Heart left ventricle (tissue), 16 donors: ENCODE measurements around the gene CREBBP. TPM values are rescaled to one million over a fixed set of nuclear protein-coding genes. Genes with fewer than 3 reads are reported as not detected.

ENCODE experiments used
- ATAC-seq, 4 donors: fragments of 200-7000 bp; cut with Tn5 transposase; one replicate each; pipeline ENCODE4 v1.9.1; 2020 to 2022; ENCODE audit warnings: moderate library complexity in 4 of 4, mild to moderate bottlenecking in 3 of 4, moderate number of reproducible peaks in 1 of 4
- DNase-seq, 5 donors: peaks; one replicate each; pipeline ENCODE4 v3.0.0-alpha.2; 2020
- H3K27ac ChIP-seq, 12 donors: fragments of 200-600 bp; sonication (generic) in 4 of 12; one replicate each; pipeline versions ENCODE4 v1.5.0 to v1.8.0; 2016 to 2022; ENCODE audit warnings: mild to moderate bottlenecking in 2 of 12
- H3K27me3 ChIP-seq, 9 donors: fragments of 200-600 bp; sonication (generic) in 2 of 9; one replicate each; pipeline versions ENCODE4 v1.5.1 to v1.8.0; 2016 to 2022; ENCODE audit warnings: mild to moderate bottlenecking in 3 of 9
- H3K36me3 ChIP-seq, 9 donors: fragments of 200-600 bp; sonication (generic) in 2 of 9; one replicate each; pipeline versions ENCODE4 v1.5.0 to v1.8.0; 2018 to 2022; ENCODE audit warnings: mild to moderate bottlenecking in 2 of 9
- H3K4me1 ChIP-seq, 12 donors: fragments of 200-600 bp; sonication (generic) in 4 of 12; one replicate each; pipeline versions ENCODE4 v1.5.0 to v1.8.0; 2016 to 2022; ENCODE audit warnings: mild to moderate bottlenecking in 3 of 12
- H3K4me3 ChIP-seq, 12 donors: fragments of 200-600 bp; sonication (generic) in 4 of 12; one replicate each; pipeline versions ENCODE4 v1.5.0 to v1.8.0; 2017 to 2022; ENCODE audit warnings: mild to moderate bottlenecking in 9 of 12, moderate library complexity in 4 of 12
- H3K9me3 ChIP-seq, 12 donors: fragments of 200-600 bp; sonication (generic) in 4 of 12; one replicate each; pipeline versions ENCODE4 v1.5.0 to v1.8.0; 2016 to 2022; ENCODE audit warnings: mild to moderate bottlenecking in 1 of 12
- POLR2A ChIP-seq, 2 donors: fragments of 450-650 bp; IDR thresholded peaks; one replicate each; pipeline ENCODE4 v1.6.1; 2017; ENCODE audit warnings: antibody characterized with exemption in 2 of 2, mild to moderate bottlenecking in 2 of 2, moderate library complexity in 2 of 2
- WGBS, 4 donors: extraction: QIAGEN DNeasy Blood & Tissue Kit in 2 of 4; methylation state at CpG; one replicate each; pipeline versions ENCODE4 v1.1.5 to v1.1.7; 2013 to 2018; 5-methylcytosine and 5-hydroxymethylcytosine counted together
- intact Hi-C, 10 donors: fragments of 100-400 bp; cut with DNase I; formaldehyde crosslinking; loops; one replicate each; pipeline versions ENCODE4 v1.11.1 to v1.14.2; 2022
- polyA plus RNA-seq, 2 donors: library from polyadenylated mRNA; stranded (reverse); fragments of 200-250 nt; gene quantifications; one replicate each; pipeline ENCODE4 v1.2.3, GENCODE V29; 2013
- total RNA-seq, 9 donors: library from RNA; depleted of rRNA in 2 of 9; stranded (reverse); fragments of >200 nt in 2 of 9; fragmentation: NEBNext Ultra II Directional in 3 of 9; extraction: Animal tissue kit (Norgen Biotek cat#: 25700) in 3 of 9; gene quantifications; one replicate each; pipeline versions ENCODE4 v1.1.0 to v1.2.4, GENCODE V29; 2016 to 2023
- TF ChIP-seq, protein P1 (sequence below), 12 donors: fragments of 200-600 bp; sonication (generic) in 4 of 12; IDR thresholded peaks; one replicate each; pipeline versions ENCODE4 v1.5.0 to v1.8.0; 2018 to 2022; ENCODE audit warnings: antibody characterized with exemption in 12 of 12, mild to moderate bottlenecking in 5 of 12
- donor health status: ischemic (EF 13 %, LVEDD 7.1; RV severe dilation, severe dysfunction).
- donor health status: healthy with polysubstance abuse.
- donor health status: DM: no; HTN: yes; CAD: no.
- donor health status: DM: no; HTN: no; CAD: no.
- donor health status: ischemic (EF 25% LVEDD 6.9; RV normal size, moderate dysfunction).
- donor health status: ischemic (EF 25% LVEDD 5.7; RV mildly dilated, moderate dysfunction).
- donor health status: healthy.
- donor health status: DM: yes; HTN: yes; CAD: no.
- donor health status: ischemic (EF 35%, LVEDD 5.7; RV mildly dilated, moderate dysfunction).
- donor health status: nonischemic (EF 11% LVEDD 7.7; RV severe dilation, severe dysfunction).
- donor health status: DM: yes; HTN: yes; CAD: no.
- donor health status: PGD.
- donor health status: ischemic (EF 29% LVEDD 5.4; RV normal size, mild dysfunction).
- donor health status: nonischemic (EF 23%, LVEDD 6.1; RV moderate dilation, normal function).

The CREBBP gene
- total and polyA plus RNA-seq, 11 donors: 17.1 to 77.6 (median 39.6) TPM

DNA sequence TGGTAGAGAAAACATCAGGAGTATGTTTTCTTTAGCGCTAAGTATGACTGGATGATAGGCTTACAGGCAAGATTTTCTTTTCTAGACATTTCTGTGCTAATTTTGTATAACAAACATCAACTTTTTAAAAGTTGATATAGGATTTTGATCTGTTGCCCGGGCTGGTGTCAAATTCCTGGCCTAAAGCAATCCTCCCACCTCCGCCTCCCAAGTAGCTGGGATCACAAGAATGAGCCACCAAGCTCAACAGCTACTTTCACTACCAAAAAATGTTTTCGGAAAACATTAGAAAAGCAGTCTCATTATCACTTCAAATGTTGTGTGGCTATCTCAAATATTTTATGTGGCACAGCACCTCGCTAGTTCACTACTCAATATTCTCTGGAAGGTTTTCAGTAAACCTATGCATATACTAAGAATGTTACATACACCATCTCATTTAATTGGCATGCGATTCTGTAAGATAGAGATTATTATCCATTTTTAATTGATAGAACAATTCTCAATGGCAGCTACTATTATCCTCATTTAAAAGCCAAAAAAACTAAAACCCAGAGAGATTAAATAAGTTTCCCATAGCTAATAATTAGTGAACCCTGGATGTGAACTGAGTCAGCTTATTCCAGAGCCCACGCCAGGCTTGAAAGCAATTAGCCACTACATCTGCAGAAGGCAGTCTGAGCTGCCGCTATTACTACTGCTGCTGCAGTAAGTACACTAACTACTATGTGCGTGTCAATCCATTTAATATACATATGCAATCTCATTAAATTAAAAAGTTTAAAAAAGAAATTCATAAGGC is 41.7 kb downstream of the CREBBP start:
- Histone ChIP-seq H3K27ac (no peak overlapping the region), H3K9me3 (no peaks in the 10 kb centered on the region), H3K27me3 (no peaks in the 10 kb centered on the region), H3K4me3 (no peak overlapping the region), H3K4me1 (peaks cover 0 to 59% (median 44%) of the 10 kb centered on the region in 12 donors), H3K36me3 (peaks cover 0 to 14% (median 2%) of the 10 kb centered on the region in 9 donors)
- ATAC-seq (no peak), DNase-seq (no peak)
- no peak for TF ChIP-seq POLR2A (IDR thresholded peaks at IDR 0.05)
- TF ChIP-seq, protein P1, sequence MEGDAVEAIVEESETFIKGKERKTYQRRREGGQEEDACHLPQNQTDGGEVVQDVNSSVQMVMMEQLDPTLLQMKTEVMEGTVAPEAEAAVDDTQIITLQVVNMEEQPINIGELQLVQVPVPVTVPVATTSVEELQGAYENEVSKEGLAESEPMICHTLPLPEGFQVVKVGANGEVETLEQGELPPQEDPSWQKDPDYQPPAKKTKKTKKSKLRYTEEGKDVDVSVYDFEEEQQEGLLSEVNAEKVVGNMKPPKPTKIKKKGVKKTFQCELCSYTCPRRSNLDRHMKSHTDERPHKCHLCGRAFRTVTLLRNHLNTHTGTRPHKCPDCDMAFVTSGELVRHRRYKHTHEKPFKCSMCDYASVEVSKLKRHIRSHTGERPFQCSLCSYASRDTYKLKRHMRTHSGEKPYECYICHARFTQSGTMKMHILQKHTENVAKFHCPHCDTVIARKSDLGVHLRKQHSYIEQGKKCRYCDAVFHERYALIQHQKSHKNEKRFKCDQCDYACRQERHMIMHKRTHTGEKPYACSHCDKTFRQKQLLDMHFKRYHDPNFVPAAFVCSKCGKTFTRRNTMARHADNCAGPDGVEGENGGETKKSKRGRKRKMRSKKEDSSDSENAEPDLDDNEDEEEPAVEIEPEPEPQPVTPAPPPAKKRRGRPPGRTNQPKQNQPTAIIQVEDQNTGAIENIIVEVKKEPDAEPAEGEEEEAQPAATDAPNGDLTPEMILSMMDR (IDR thresholded peaks at IDR 0.05): no peak
- WGBS, 4 donors: 81 to 88% (median 87%) methylated on average over 9 of the region's 9 CpGs
- intact Hi-C loops: no loop called here

DNA sequence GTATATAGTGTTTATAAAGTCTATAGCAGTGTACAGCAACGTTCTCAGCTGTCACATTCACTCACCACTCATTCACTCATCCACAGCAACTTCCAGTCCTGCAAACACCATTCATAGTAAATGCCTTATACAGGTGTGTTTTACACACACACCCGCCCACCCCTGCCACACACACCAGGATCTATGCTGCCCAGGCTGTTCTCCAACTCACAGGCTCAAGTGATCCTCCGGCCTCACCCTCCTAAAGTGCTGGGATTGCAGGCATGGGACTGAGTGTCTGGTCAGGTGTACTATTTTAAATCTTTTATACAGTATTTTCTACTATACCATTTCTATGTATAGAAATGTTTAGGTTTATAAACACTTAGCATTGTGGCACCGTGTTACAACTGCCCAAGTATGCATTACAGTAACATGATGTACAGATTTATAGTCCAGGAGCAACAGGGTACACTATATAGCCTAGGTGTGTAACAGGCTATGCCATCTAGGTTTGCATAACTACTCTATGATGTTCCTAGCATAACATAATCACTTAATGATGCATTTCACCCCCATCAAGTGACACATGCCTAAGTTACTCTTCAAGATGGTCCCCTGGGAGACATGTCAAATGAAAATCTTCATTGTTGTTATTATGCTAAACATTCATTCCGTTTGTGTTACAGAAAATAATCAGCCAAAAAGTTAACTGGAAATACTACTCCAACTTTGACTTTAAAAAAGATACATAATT is 42.5 kb downstream of the CREBBP start:
- intact Hi-C loops: no loop called here
- H3K27ac ChIP-seq: no peak overlapping the region
- TF ChIP-seq, protein P1 (IDR thresholded peaks at IDR 0.05): no peak
- H3K4me3 ChIP-seq: no peak overlapping the region
- H3K4me1 ChIP-seq: peaks cover 0 to 55% (median 39%) of the 10 kb centered on the region in 12 donors
- H3K27me3 ChIP-seq: no peaks in the 10 kb centered on the region
- H3K36me3 ChIP-seq: peaks cover 0 to 14% (median 2%) of the 10 kb centered on the region in 9 donors
- ATAC-seq (no peak), DNase-seq (no peak)
- H3K9me3 ChIP-seq: peaks cover 0 to 7% (median 3%) of the 10 kb centered on the region in 12 donors
- WGBS, 4 donors: 63 to 67% (median 64%) methylated on average over 5 of the region's 5 CpGs

DNA sequence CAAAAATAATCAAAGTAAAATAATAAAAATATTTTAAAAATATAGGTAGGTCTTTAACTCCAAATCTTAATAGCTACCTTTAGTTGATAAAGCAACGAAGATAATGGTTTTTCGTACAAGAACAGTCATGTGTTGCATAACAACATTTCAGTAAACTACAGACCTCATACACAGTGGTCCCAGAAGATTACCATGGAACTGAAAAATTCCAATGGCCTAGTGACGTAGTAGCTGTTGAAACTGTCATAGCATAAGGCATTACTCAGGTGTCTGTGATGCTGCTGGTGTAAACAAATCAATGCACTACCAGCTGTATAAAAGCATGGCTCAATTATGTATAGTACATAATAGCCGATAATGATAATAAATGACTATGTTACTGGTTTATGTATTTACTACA is 43.9 kb downstream of the CREBBP start:
- peak in 1 of 4 donors; percentile 45 for ATAC-seq
- 69 to 78% (median 75%) methylated on average over 4 of the region's 4 CpGs for WGBS, 4 donors
- TF ChIP-seq, protein P1 (IDR thresholded peaks at IDR 0.05): no peak
- no peak for TF ChIP-seq POLR2A (IDR thresholded peaks at IDR 0.05)
- Histone ChIP-seq H3K27me3 (no peaks in the 10 kb centered on the region), H3K4me3 (no peak overlapping the region), H3K36me3 (peaks cover 0 to 14% (median 2%) of the 10 kb centered on the region in 9 donors), H3K27ac (no peak overlapping the region), H3K9me3 (peaks cover 0 to 20% (median 5%) of the 10 kb centered on the region in 12 donors), H3K4me1 (peaks cover 0 to 41% (median 25%) of the 10 kb centered on the region in 12 donors)
- intact Hi-C loops: no loop called here
- DNase-seq: no peak

DNA sequence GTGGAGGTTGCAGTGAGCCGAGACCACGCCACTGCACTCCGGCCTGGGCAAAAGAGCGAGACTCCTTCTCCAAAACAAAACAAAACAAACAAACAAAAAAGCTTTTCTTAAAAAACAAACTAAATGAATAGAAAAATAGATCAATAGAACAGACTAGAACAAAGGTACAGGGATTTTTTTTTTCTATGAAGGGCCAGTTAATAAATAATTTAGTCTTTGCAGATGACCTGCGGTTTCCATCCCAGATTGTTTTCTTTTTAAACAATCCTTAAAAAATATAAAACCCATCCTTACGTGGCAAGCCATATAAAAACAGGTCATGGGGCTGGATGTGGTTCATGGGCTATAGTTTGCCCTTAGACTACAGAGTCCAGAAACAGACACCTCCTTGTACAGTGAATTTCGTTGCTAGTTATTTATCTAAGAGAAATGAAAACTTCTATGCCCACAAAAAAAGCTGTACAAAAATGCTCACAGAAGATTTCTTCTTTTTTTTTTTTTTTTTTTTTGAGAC is 45.4 kb downstream of the CREBBP start:
- WGBS, 4 donors: 94 to 97% (median 96%) methylated on average over 7 of the region's 7 CpGs
- ATAC-seq: no peak
- peaks cover 0 to 14% (median 2%) of the 10 kb centered on the region in 9 donors for H3K36me3 ChIP-seq
- no peak overlapping the region for H3K4me3 ChIP-seq
- H3K4me1 ChIP-seq: peaks cover 0 to 34% (median 18%) of the 10 kb centered on the region in 12 donors
- H3K9me3 ChIP-seq: peaks cover 0 to 25% (median 5%) of the 10 kb centered on the region in 12 donors
- DNase-seq: no peak
- intact Hi-C loops: no loop called here
- TF ChIP-seq POLR2A (IDR thresholded peaks at IDR 0.05): no peak
- TF ChIP-seq, protein P1 (IDR thresholded peaks at IDR 0.05): no peak
- no peak overlapping the region for H3K27ac ChIP-seq
- no peaks in the 10 kb centered on the region for H3K27me3 ChIP-seq
